Measurements from ENCODE around the gene GALP.
"Not testable (repeated sequence)": the region's sequence is repeated elsewhere in the genome, so short reads cannot be mapped to it uniquely, and the experiment has no call there.

GALP gene

GRCh38 chr19:56147307-56147706 lies 28.5 kb upstream of the GALP start:
- Histone ChIP-seq H3K4me3 (ENCODE audit: low read length, poor library complexity, severe bottlenecking) (no peak overlapping the region), H4K20me1 (ENCODE audit: insufficient read depth, low read length, poor library complexity, severe bottlenecking) (peaks cover 32% of the 10 kb centered on the region), H2AFZ (ENCODE audit: low read length) (no peak overlapping the region), H3K4me2 (ENCODE audit: low read depth, low read length, poor library complexity, severe bottlenecking) (no peak overlapping the region), H3K27me3 (ENCODE audit: insufficient read depth, low read length, poor library complexity, severe bottlenecking) (no peaks in the 10 kb centered on the region), H3K36me3 (ENCODE audit: insufficient read depth, low read length) (peaks cover 7% of the 10 kb centered on the region; the same call in 1 of the 2 replicates), H3K9ac (ENCODE audit: low read depth, low read length, poor library complexity, severe bottlenecking) (no peak overlapping the region), H3K9me3 (ENCODE audit: insufficient read depth, low read depth, low read length) (no peaks in the 10 kb centered on the region), H3K4me1 (ENCODE audit: insufficient read depth, low read length, poor library complexity, severe bottlenecking) (peaks cover 27% of the 10 kb centered on the region), H3K9me2 (replicated peaks; ENCODE audit: low read depth, low read length) (no peaks in the 10 kb centered on the region), H3K79me2 (ENCODE audit: insufficient read depth, low read length) (peaks cover 48% of the 10 kb centered on the region), H3F3A (ENCODE audit: low read depth) (peaks cover 3% of the 10 kb centered on the region; the same call in 1 of the 2 replicates)
- TF ChIP-seq EZH2phosphoT487 (IDR thresholded peaks at IDR 0.05; ENCODE audit: borderline replicate concordance) (no peak), CTCF (conservative IDR thresholded peaks at IDR 0.05; ENCODE audit: low read length) (no peak)

DNA sequence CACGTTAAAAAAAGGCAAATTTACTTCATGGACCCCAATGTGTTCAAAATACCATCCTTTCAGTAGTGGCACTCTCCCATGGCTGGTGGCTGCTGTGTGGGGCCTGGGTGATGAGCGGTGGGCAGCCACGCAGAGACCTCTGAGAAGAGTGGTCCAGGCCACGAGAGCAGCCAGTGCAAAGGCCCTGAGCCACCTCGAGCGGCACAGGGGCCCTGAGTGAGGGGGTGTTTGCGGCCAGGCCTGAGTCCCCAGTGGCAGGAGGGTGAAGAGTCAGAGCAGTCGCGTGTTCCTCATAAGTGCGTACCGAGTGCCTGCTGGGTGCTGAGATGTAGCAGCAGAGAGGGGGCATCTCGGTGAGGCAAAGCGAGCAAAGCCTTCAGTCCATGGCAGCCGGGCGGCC lies 27.7 kb upstream of the GALP start:
- peaks cover 44% of the 10 kb centered on the region for H3K79me2 ChIP-seq (ENCODE audit: insufficient read depth, low read length)
- peaks cover 3% of the 10 kb centered on the region; the same call in 1 of the 2 replicates for H3F3A ChIP-seq (ENCODE audit: low read depth)
- H2AFZ ChIP-seq (ENCODE audit: low read length): no peak overlapping the region
- no peaks in the 10 kb centered on the region for H3K9me3 ChIP-seq (ENCODE audit: insufficient read depth, low read depth, low read length)
- no peak overlapping the region for H3K4me3 ChIP-seq (ENCODE audit: low read length, poor library complexity, severe bottlenecking)
- no peaks in the 10 kb centered on the region for H3K27me3 ChIP-seq (ENCODE audit: insufficient read depth, low read length, poor library complexity, severe bottlenecking)
- H3K36me3 ChIP-seq (ENCODE audit: insufficient read depth, low read length): peaks cover 7% of the 10 kb centered on the region; the same call in 1 of the 2 replicates
- peaks cover 34% of the 10 kb centered on the region for H4K20me1 ChIP-seq (ENCODE audit: insufficient read depth, low read length, poor library complexity, severe bottlenecking)
- H3K4me1 ChIP-seq (ENCODE audit: insufficient read depth, low read length, poor library complexity, severe bottlenecking): peaks cover 19% of the 10 kb centered on the region
- no peak for TF ChIP-seq CTCF (conservative IDR thresholded peaks at IDR 0.05; ENCODE audit: low read length)
- TF ChIP-seq EZH2phosphoT487 (IDR thresholded peaks at IDR 0.05; ENCODE audit: borderline replicate concordance): no peak
- H3K9ac ChIP-seq (ENCODE audit: low read depth, low read length, poor library complexity, severe bottlenecking): no peak overlapping the region
- H3K9me2 ChIP-seq (replicated peaks; ENCODE audit: low read depth, low read length): no peaks in the 10 kb centered on the region
- H3K4me2 ChIP-seq (ENCODE audit: low read depth, low read length, poor library complexity, severe bottlenecking): no peak overlapping the region

- not testable (repeated sequence) for H3K4me2 ChIP-seq (ENCODE audit: low read depth, low read length, poor library complexity, severe bottlenecking); H2AFZ ChIP-seq (ENCODE audit: low read length); H3K27me3 ChIP-seq (ENCODE audit: insufficient read depth, low read length, poor library complexity, severe bottlenecking); H3F3A ChIP-seq (ENCODE audit: low read depth); H3K4me1 ChIP-seq (ENCODE audit: insufficient read depth, low read length, poor library complexity, severe bottlenecking); H3K9ac ChIP-seq (ENCODE audit: low read depth, low read length, poor library complexity, severe bottlenecking); H3K9me3 ChIP-seq (ENCODE audit: insufficient read depth, low read depth, low read length); H3K9me2 ChIP-seq (replicated peaks; ENCODE audit: low read depth, low read length); H3K4me3 ChIP-seq (ENCODE audit: low read length, poor library complexity, severe bottlenecking)
- peaks cover 36% of the 10 kb centered on the region; the same call in 1 of the 2 replicates for H3K79me2 ChIP-seq (ENCODE audit: insufficient read depth, low read length)
- H3K36me3 ChIP-seq (ENCODE audit: insufficient read depth, low read length): peaks cover 10% of the 10 kb centered on the region; the same call in 1 of the 2 replicates
- peaks cover 31% of the 10 kb centered on the region for H4K20me1 ChIP-seq (ENCODE audit: insufficient read depth, low read length, poor library complexity, severe bottlenecking)
These were observed 26.7 kb upstream of the GALP start for GRCh38 chr19:56148955-56149655.

GRCh38 chr19:56149656-56150038 lies 26.2 kb upstream of the GALP start:
- Histone ChIP-seq H2AFZ (ENCODE audit: low read length) (no peak overlapping the region), H3K9ac (ENCODE audit: low read depth, low read length, poor library complexity, severe bottlenecking) (no peak overlapping the region), H3K9me2 (replicated peaks; ENCODE audit: low read depth, low read length) (no peaks in the 10 kb centered on the region), H4K20me1 (ENCODE audit: insufficient read depth, low read length, poor library complexity, severe bottlenecking) (peaks cover 30% of the 10 kb centered on the region), H3K79me2 (ENCODE audit: insufficient read depth, low read length) (peaks cover 35% of the 10 kb centered on the region; the same call in 1 of the 2 replicates), H3K4me2 (ENCODE audit: low read depth, low read length, poor library complexity, severe bottlenecking) (no peak overlapping the region), H3K4me1 (ENCODE audit: insufficient read depth, low read length, poor library complexity, severe bottlenecking) (peaks cover 4% of the 10 kb centered on the region), H3K36me3 (ENCODE audit: insufficient read depth, low read length) (peaks cover 14% of the 10 kb centered on the region; the same call in 1 of the 2 replicates), H3F3A (ENCODE audit: low read depth) (peaks cover 2% of the 10 kb centered on the region; the same call in 1 of the 2 replicates), H3K27me3 (ENCODE audit: insufficient read depth, low read length, poor library complexity, severe bottlenecking) (no peaks in the 10 kb centered on the region), H3K4me3 (ENCODE audit: low read length, poor library complexity, severe bottlenecking) (no peak overlapping the region), H3K9me3 (ENCODE audit: insufficient read depth, low read depth, low read length) (no peaks in the 10 kb centered on the region)
- no peak for TF ChIP-seq CTCF (conservative IDR thresholded peaks at IDR 0.05; ENCODE audit: low read length)
- no peak for TF ChIP-seq EZH2phosphoT487 (IDR thresholded peaks at IDR 0.05; ENCODE audit: borderline replicate concordance)

Measured in Loucy (cell line).